Right forelimb (tissue), 1 donor: ENCODE measurements around the gene OLFML2A.
A peak's percentile ranks its signal among the peaks of the same experiment; 100 is the strongest.
"Not testable (repeated sequence)": the region's sequence is repeated elsewhere in the genome, so short reads cannot be mapped to it uniquely, and the experiment has no call there.

Source experiments
- DNase-seq: peaks from one replicate; pipeline ENCODE4 v3.0.0-alpha.2; 2018

OLFML2A gene

GRCh38 chr9:124761710-124762109, 15.2 kb upstream of the OLFML2A start:
- no peak for DNase-seq

- DNase-seq = no peak
Measured at GRCh38 chr9:124762633-124763032, 14.3 kb upstream of the OLFML2A start.

GRCh38 chr9:124764774-124765438, 12.0 kb upstream of the OLFML2A start:
- no peak for DNase-seq

- DNase-seq = no peak
Measured at GRCh38 chr9:124765439-124765835, 11.5 kb upstream of the OLFML2A start.

- DNase-seq = no peak
Measured at GRCh38 chr9:124766326-124766725, 10.6 kb upstream of the OLFML2A start.

- no peak for DNase-seq
Measured at GRCh38 chr9:124766815-124767554, 9.9 kb upstream of the OLFML2A start.

GRCh38 chr9:124767821-124768220, 9.1 kb upstream of the OLFML2A start:
- no peak for DNase-seq

- DNase-seq = no peak
Measured at GRCh38 chr9:124768334-124768733, 8.6 kb upstream of the OLFML2A start.

GRCh38 chr9:124768750-124769548, 8.0 kb upstream of the OLFML2A start:
- DNase-seq = no peak

- no peak for DNase-seq
Measured at GRCh38 chr9:124769549-124770358, 7.2 kb upstream of the OLFML2A start.

GRCh38 chr9:124770359-124771020, 6.4 kb upstream of the OLFML2A start:
- DNase-seq = no peak

GRCh38 chr9:124771021-124771866, 5.7 kb upstream of the OLFML2A start, which contains the start of gene NR6A1:
TSS of gene NR6A1 (minus strand) at chr9:124771311.
- DNase-seq = peak; percentile 97

- peak; percentile 88 for DNase-seq
Measured at GRCh38 chr9:124771867-124772679, 4.9 kb upstream of the OLFML2A start.

- DNase-seq = not testable (repeated sequence)
Measured at GRCh38 chr9:124772877-124773276, 4.1 kb upstream of the OLFML2A start.

- no peak for DNase-seq
Measured at GRCh38 chr9:124773473-124774128, 3.3 kb upstream of the OLFML2A start.

GRCh38 chr9:124774129-124774978, 2.6 kb upstream of the OLFML2A start:
- DNase-seq = peak; percentile 90

GRCh38 chr9:124776618-124776953, 347 bp upstream of the OLFML2A start:
- DNase-seq = no peak

- peak; percentile 38 for DNase-seq
Measured at GRCh38 chr9:124778575-124779367, 1.8 kb downstream of the OLFML2A start.
